PC-3 (cell line): ENCODE data around the gene CREBRF.

Experiments used
- EZH2 ChIP-seq: fragments of 300-600 bp; sonication (generic); IDR thresholded peaks from one replicate; pipeline ENCODE4 v1.6.1; 2017; ENCODE audit warnings: antibody characterized with exemption, mild to moderate bottlenecking, low read length; ENCODE audit not compliant: unreplicated experiment
- EZH2phosphoT487 ChIP-seq: fragments of 300-600 bp; sonication (generic); IDR thresholded peaks from 2 replicates; pipeline ENCODE4 v1.6.1; 2018; ENCODE audit warnings: mild to moderate bottlenecking, antibody characterized with exemption, low read length, borderline replicate concordance
- TF ChIP-seq, protein P1 (sequence below): fragments of 300-600 bp; sonication (generic); conservative IDR thresholded peaks from 2 replicates; pipeline ENCODE4 v1.5.1; 2017; ENCODE audit warnings: antibody characterized with exemption, low read depth, mild to moderate bottlenecking, low read length

DNA sequence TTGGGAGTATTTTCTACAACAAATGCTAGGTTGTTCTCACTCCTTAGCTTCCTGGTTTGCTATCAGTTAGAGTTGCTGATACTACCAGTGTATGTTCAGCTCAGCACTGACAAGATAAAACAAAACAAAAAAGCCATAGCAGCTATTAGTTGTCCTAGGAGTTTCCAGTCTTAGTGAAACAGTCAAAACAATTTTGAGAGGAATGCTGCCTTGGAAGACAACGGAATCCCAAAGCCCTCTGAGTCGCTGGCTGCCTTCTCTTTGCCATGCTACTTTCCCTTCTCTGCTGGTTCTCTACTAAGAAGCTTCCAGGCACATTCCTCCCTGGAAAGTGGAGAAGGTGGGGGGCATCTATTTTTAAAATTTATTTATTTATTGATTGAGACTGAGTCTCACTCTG is 5.4 kb upstream of the CREBRF start:
- TF ChIP-seq, protein P1, sequence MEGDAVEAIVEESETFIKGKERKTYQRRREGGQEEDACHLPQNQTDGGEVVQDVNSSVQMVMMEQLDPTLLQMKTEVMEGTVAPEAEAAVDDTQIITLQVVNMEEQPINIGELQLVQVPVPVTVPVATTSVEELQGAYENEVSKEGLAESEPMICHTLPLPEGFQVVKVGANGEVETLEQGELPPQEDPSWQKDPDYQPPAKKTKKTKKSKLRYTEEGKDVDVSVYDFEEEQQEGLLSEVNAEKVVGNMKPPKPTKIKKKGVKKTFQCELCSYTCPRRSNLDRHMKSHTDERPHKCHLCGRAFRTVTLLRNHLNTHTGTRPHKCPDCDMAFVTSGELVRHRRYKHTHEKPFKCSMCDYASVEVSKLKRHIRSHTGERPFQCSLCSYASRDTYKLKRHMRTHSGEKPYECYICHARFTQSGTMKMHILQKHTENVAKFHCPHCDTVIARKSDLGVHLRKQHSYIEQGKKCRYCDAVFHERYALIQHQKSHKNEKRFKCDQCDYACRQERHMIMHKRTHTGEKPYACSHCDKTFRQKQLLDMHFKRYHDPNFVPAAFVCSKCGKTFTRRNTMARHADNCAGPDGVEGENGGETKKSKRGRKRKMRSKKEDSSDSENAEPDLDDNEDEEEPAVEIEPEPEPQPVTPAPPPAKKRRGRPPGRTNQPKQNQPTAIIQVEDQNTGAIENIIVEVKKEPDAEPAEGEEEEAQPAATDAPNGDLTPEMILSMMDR, result no peak
- TF ChIP-seq EZH2phosphoT487 (no peak), EZH2 (no peak)
